Measurements from ENCODE around the gene VHLL.

- no peak for TF ChIP-seq SUZ12 (IDR thresholded peaks at IDR 0.05; ENCODE audit: extremely low read depth, insufficient read depth, insufficient read length)
- no peak for TF ChIP-seq ZNF274 (IDR thresholded peaks at IDR 0.05; ENCODE audit: low read depth, low read length)
- TF ChIP-seq YY1 (IDR thresholded peaks at IDR 0.05; ENCODE audit: insufficient read depth, insufficient read length): no peak
Observed at GRCh38 chr1:156266051-156266450, 33.1 kb downstream of the VHLL start.
